ENCODE data around the gene TMEM185A.
"Not testable (repeated sequence)": the region's sequence is repeated elsewhere in the genome, so short reads cannot be mapped to it uniquely, and the experiment has no call there.

DNA sequence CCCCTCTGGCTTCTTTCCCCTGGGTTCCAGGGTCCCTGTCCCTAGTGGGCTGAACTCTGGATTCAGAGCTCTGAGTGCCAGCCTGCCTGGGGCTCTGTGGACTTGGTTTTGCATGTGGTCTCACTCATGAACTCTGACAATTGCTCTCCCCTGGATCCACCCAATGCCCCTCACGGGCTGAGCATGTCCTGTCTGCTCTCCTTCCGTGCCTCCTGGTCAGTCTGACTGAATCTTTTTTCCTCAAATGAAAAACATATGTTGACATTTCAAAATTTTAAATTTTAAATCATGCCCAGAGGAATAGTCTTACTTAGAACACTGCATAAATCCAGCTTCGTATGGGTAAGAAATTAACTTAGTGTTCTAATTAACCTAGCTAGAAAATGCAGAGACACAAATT, 43.5 kb upstream of the TMEM185A start:
- TF ChIP-seq, protein P1, sequence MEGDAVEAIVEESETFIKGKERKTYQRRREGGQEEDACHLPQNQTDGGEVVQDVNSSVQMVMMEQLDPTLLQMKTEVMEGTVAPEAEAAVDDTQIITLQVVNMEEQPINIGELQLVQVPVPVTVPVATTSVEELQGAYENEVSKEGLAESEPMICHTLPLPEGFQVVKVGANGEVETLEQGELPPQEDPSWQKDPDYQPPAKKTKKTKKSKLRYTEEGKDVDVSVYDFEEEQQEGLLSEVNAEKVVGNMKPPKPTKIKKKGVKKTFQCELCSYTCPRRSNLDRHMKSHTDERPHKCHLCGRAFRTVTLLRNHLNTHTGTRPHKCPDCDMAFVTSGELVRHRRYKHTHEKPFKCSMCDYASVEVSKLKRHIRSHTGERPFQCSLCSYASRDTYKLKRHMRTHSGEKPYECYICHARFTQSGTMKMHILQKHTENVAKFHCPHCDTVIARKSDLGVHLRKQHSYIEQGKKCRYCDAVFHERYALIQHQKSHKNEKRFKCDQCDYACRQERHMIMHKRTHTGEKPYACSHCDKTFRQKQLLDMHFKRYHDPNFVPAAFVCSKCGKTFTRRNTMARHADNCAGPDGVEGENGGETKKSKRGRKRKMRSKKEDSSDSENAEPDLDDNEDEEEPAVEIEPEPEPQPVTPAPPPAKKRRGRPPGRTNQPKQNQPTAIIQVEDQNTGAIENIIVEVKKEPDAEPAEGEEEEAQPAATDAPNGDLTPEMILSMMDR (IDR thresholded peaks at IDR 0.05; ENCODE audit: insufficient read depth, low read depth, low read length): not testable (repeated sequence)
- TF ChIP-seq EZH2 (IDR thresholded peaks at IDR 0.05; ENCODE audit: insufficient read depth, low read length): not testable (repeated sequence)
